ENCODE data around the gene RNASEH1.

The RNASEH1 gene

DNA sequence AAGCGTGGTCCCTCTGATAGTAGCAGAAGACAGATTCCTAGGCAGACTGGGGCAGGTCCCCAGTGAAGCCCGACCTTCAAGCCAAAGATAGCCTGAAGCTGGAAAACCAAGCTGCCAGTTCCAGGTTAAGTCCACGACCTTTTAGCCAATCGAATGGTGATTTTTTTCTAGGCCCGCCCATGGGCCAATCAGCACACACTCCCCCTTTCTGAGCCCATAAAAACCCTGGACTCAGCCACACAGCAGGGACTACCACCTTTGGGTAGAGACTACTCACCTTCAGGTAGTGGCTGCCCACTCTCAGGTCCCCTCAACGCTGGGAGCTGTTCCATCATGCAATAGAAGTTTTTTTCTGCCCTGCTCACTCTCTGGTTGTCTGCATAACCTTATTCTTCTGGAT lies 24.3 kb downstream of the RNASEH1 start:
- peak overlapping the region; percentile 99 for H3K27ac ChIP-seq
- POLR2A ChIA-PET (ENCODE audit: low non-redundant PET), result no interaction called here
- CTCF ChIA-PET, result no interaction called here
- DNase-seq (ENCODE audit: low spot score), result no peak
- TF ChIP-seq, protein P1, sequence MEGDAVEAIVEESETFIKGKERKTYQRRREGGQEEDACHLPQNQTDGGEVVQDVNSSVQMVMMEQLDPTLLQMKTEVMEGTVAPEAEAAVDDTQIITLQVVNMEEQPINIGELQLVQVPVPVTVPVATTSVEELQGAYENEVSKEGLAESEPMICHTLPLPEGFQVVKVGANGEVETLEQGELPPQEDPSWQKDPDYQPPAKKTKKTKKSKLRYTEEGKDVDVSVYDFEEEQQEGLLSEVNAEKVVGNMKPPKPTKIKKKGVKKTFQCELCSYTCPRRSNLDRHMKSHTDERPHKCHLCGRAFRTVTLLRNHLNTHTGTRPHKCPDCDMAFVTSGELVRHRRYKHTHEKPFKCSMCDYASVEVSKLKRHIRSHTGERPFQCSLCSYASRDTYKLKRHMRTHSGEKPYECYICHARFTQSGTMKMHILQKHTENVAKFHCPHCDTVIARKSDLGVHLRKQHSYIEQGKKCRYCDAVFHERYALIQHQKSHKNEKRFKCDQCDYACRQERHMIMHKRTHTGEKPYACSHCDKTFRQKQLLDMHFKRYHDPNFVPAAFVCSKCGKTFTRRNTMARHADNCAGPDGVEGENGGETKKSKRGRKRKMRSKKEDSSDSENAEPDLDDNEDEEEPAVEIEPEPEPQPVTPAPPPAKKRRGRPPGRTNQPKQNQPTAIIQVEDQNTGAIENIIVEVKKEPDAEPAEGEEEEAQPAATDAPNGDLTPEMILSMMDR (conservative IDR thresholded peaks at IDR 0.05; ENCODE audit: low read depth), result no peak

DNA sequence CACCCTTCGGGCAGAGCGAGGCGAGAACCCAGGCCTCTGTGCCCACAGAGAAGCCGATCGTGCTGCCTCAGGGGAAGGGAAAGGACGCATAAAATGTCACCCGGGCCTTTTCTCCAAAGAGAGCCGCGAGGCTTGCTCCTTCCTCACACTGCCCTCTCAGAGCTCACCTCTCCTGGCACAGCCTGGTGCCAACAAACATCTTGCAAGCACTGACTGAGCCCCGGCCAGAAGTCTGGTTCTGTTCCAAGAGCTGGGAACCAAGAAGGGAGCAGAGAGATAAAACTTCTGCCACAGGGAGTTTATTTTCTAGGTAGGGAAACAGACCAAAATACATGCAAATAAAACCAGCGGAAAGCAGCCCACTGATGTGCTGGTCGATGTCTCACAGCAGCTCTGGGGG lies 25.2 kb downstream of the RNASEH1 start:
- CTCF ChIA-PET, result no interaction called here
- TF ChIP-seq, protein P1 (conservative IDR thresholded peaks at IDR 0.05; ENCODE audit: low read depth), result no peak
- POLR2A ChIA-PET (ENCODE audit: low non-redundant PET), result no interaction called here
- no peak for DNase-seq (ENCODE audit: low spot score)
- peak overlapping the region; percentile 99 for H3K27ac ChIP-seq

DNA sequence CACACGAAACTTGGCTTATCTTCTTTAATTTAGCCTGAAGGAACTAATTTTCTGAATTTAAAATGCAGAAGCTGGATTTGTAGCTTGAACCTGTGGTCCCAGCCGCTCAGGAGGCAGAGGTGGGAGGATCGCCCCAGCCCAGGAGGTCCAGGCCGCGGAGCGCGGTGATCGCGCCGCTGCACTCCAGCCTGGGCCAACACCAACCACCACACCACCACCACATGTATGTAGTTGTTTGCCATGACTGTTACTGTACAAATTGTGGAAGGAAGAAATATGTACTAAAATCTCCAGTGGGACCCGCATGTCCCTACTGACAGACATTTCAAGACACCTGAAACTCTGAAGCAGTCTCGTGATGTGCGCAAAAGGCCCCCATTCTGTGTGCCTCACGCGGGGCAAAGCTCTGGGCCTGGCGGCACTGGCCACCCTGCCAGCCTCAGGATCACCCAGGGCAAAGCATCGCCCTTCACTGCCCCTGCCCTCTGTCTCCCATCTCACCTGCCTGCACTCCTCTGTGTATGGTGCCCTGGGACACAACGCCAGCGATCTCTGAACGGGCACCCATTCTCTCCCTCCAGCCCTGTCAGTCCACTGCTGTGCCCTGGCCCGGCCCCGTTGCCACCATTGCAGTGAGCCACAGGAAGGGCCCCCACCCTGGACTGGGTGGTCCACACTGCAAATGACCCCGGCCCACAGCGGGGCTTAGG lies 28.7 kb downstream of the RNASEH1 start:
- CTCF ChIA-PET, result no interaction called here
- no peak for DNase-seq (ENCODE audit: low spot score)
- peak overlapping the region; percentile 9; the same call in 1 of the 2 replicates for H3K27ac ChIP-seq
- POLR2A ChIA-PET (ENCODE audit: low non-redundant PET), result no interaction called here
- TF ChIP-seq, protein P1 (conservative IDR thresholded peaks at IDR 0.05; ENCODE audit: low read depth), result no peak

DNA sequence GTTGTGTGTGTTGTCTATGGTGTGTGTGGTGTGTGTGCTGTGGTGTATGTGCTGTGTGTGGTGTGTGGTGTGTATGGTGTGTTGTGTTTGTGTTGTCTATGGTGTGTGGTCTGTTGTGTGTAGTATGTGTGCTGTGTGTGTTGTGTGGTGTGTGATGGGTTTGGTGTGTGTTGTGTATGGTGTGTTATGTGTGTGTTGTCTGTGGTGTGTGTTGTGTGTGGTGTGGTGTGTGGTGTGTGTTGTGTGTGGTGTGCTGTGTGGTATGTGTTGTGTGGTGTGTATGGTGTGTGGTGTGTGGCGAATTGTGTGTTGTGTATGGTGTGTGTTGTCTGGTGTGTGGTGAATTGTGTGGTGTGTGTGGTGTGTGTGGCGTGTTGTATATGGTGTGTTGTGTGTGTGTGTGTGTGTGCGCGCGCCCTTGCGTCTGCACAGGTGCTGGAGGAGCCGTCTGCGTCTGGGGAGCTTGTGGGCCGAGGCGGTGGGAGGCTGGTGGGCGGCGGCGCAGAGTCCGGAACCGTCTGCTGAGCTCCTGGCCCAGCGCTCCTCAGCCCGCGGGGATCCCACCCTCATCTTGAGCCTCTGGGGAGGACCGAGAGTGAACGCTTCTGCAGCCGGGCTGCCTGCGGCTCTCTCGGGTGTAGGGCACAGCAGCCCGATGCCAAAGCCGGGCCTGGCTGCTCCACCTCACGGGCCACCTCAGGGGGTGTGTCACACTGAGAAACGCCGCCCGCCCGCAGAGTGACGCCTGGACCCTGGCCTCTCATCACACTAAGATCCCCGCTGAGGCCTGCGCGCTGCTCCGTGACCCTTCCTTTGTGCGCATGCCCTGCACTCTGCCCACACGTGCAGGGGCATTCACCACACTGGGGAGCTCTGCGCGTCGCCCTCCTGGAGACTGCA lies 30.0 kb downstream of the RNASEH1 start:
- CTCF ChIA-PET, result no interaction called here
- H3K27ac ChIP-seq, result no peak overlapping the region
- POLR2A ChIA-PET (ENCODE audit: low non-redundant PET), result interaction anchor here (0.6 kb wide), 1 partner anchor 8 kb away, joined by 3 read pairs; no protein-coding TSS in a partner anchor
- no peak for DNase-seq (ENCODE audit: low spot score)
- TF ChIP-seq, protein P1 (conservative IDR thresholded peaks at IDR 0.05; ENCODE audit: low read depth), result no peak

DNA sequence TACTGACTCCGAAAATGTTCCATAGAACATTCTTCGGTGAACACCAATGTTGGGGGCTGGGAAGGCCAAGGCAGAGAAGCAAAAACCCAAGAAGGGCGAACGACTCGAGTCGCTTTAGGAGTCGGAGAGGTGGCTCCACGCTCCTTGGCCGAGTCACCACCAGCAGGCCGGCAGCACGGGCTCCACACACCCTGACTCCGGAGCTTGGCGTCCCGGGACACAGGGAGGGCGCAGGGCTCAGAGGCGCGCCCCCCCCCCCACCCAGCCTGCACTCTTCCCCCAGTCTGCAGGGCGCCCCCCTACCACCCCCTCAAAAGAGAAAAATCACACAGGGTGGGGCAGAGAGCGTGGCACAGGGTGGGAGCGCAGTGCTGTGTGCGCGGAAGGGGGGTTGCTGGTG lies 31.3 kb downstream of the RNASEH1 start:
- no peak for DNase-seq (ENCODE audit: low spot score)
- H3K27ac ChIP-seq, result no peak overlapping the region
- POLR2A ChIA-PET (ENCODE audit: low non-redundant PET), result no interaction called here
- TF ChIP-seq, protein P1 (conservative IDR thresholded peaks at IDR 0.05; ENCODE audit: low read depth), result no peak
- CTCF ChIA-PET, result no interaction called here

DNA sequence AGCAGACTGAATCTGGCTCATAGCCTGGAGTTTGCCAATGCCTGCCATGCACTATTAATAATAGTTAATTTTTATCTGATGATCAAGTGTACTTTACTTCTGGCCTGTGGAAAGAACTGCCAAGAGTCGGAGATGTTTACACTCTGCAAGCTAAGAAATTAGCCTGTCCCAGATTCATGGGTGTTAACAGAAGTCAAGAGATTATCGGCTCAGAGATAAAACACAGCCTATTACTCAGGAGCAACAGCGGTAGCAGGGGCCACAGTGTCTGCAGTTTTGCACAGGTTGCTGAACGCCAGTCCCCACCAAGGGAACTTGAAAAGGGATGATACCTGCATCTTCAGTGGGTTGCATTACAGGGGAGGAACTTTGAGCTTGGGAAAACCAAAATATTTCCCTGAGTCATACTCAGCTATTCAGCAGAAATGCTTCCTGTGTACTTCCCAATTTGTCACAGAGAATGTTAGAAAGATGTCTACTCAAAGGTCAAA lies 34.5 kb downstream of the RNASEH1 start:
- TF ChIP-seq, protein P1 (conservative IDR thresholded peaks at IDR 0.05; ENCODE audit: low read depth), result no peak
- POLR2A ChIA-PET (ENCODE audit: low non-redundant PET), result no interaction called here
- DNase-seq (ENCODE audit: low spot score), result peak; percentile 15
- CTCF ChIA-PET, result interaction anchor here (0.6 kb wide), 1 partner anchor 1809 kb away, joined by 3 read pairs; no protein-coding TSS in a partner anchor
- H3K27ac ChIP-seq, result no peak overlapping the region

Measured in RWPE1 (cell line).